Lower leg skin (tissue), 3 donors: ENCODE results near the gene ZNF76.

Source experiments
- CTCF ChIP-seq, 3 donors: fragments of 450-650 bp; IDR thresholded peaks; one replicate each; pipeline ENCODE4 v1.5.1; 2016; ENCODE audit warnings: antibody characterized with exemption in 3 of 3, mild to moderate bottlenecking in 3 of 3, moderate library complexity in 2 of 3
- POLR2A ChIP-seq, 2 donors: fragments of 450-650 bp; IDR thresholded peaks; one replicate each; pipeline ENCODE4 v1.6.1; 2016 to 2017; ENCODE audit warnings: antibody characterized with exemption in 2 of 2, mild to moderate bottlenecking in 1 of 2, moderate library complexity in 1 of 2

- no peak for TF ChIP-seq CTCF (IDR thresholded peaks at IDR 0.05)
- no peak for TF ChIP-seq POLR2A (IDR thresholded peaks at IDR 0.05)
Observed at GRCh38 chr6:35216851-35217811, 42.4 kb upstream of the ZNF76 start.
